Endothelial cell of umbilical vein (primary cell): ENCODE results near the gene MCM3AP. TPM values are rescaled to one million over a fixed set of nuclear protein-coding genes. Genes with fewer than 3 reads are reported as not detected.
A peak's percentile ranks its signal among the peaks of the same experiment; 100 is the strongest.

ENCODE experiments used
- BruUV-seq: library from RNA; stranded (reverse); fragments of 400-500 nt; replicated peaks from 2 replicates; lab custom pipeline; 2021; lab: Mats Ljungman, UMichigan
- CTCF ChIA-PET: fragments of 300-600, 350-600 bp; sonication (Branson Sonifier 250); formaldehyde crosslinking; loops from one replicate; lab custom pipeline; 2021; ENCODE audit warnings: antibody characterized with exemption, inconsistent platforms; lab: Charles Lee
- POLR2A ChIA-PET: fragments of 300-600, 350-600 bp; sonication (Branson Sonifier 250); formaldehyde crosslinking; loops from one replicate; lab custom pipeline; 2021; ENCODE audit warnings: antibody characterized with exemption, inconsistent platforms; lab: Charles Lee
- DNase-seq: peaks from one replicate; pipeline ENCODE4 v3.0.0-alpha.2; 2011; ENCODE audit warnings: low read depth, low spot score
- FAIRE-seq: peaks from 2 replicates; lab custom pipeline; 2011; peaks lifted over from hg19 to GRCh38; lab: Jason Lieb, UNC
- H2AFZ ChIP-seq: 2 replicates; pipeline ENCODE4 v1.6.0; 2012; ENCODE audit warnings: low read depth, low read length, control low read depth, inconsistent platforms
- H3K27ac ChIP-seq: 2 replicates; pipeline ENCODE4 v1.5.1; 2011; ENCODE audit warnings: low read depth, mild to moderate bottlenecking, control low read depth, low read length, moderate library complexity; ENCODE audit not compliant: insufficient read depth
- H3K27me3 ChIP-seq, 2 experiments: 2 replicates each; pipeline versions ENCODE4 v1.6.0 to v1.6.1; 2011; ENCODE audit warnings: low read length in 2 of 2, mixed read lengths in 1 of 2; ENCODE audit not compliant: control insufficient read depth in 2 of 2, insufficient read depth in 2 of 2
- H3K36me3 ChIP-seq, 2 experiments: 2 replicates in 1 of 2; 3 replicates in 1 of 2; pipeline ENCODE4 v1.5.1; 2011; ENCODE audit warnings: low read length in 2 of 2, mild to moderate bottlenecking in 1 of 2, moderate library complexity in 1 of 2; ENCODE audit not compliant: control insufficient read depth in 2 of 2, insufficient read depth in 2 of 2; ENCODE audit errors: extremely low read depth in 1 of 2
- H3K4me1 ChIP-seq: 3 replicates; pipeline ENCODE4 v1.5.1; 2011; ENCODE audit warnings: mild to moderate bottlenecking, low read length; ENCODE audit not compliant: control insufficient read depth, insufficient read depth; ENCODE audit errors: extremely low read depth
- H3K4me2 ChIP-seq: 2 replicates; pipeline ENCODE4 v1.6.1; 2011; ENCODE audit warnings: low read length, control low read depth, mixed read lengths; ENCODE audit not compliant: insufficient read depth
- H3K4me3 ChIP-seq, 3 experiments: fragments of 200-600 bp in 1 of 3; sonication (generic), shearing (Covaris generic) in 1 of 3; replicated peaks in 1 of 3; 2 replicates each; pipeline ENCODE4 v1.5.1; 2011 to 2016; ENCODE audit warnings: control low read depth in 3 of 3, low read length in 3 of 3, mild to moderate bottlenecking in 2 of 3, inconsistent platforms in 1 of 3, low read depth in 1 of 3, moderate library complexity in 1 of 3; ENCODE audit not compliant: insufficient read depth in 1 of 3
- H3K79me2 ChIP-seq: 2 replicates; pipeline ENCODE4 v1.6.0; 2012; ENCODE audit warnings: low read length, inconsistent platforms; ENCODE audit not compliant: control insufficient read depth, insufficient read depth
- H3K9ac ChIP-seq: replicated peaks from 2 replicates; pipeline ENCODE3; 2011; ENCODE audit warnings: low read length, control low read depth; ENCODE audit not compliant: insufficient read depth; ENCODE audit errors: extremely low read depth
- H3K9me1 ChIP-seq: replicated peaks from 3 replicates; pipeline ENCODE4 v1.6.0; 2011; ENCODE audit warnings: mild to moderate bottlenecking, low read length; ENCODE audit not compliant: control insufficient read depth, insufficient read depth; ENCODE audit errors: extremely low read depth
- H3K9me3 ChIP-seq: replicated peaks from 2 replicates; pipeline ENCODE4 v1.5.1; 2012; ENCODE audit warnings: low read length, inconsistent platforms; ENCODE audit not compliant: control insufficient read depth, insufficient read depth
- H4K20me1 ChIP-seq: replicated peaks from 2 replicates; pipeline ENCODE3; 2011; ENCODE audit warnings: mild to moderate bottlenecking, low read length; ENCODE audit not compliant: control insufficient read depth, insufficient read depth; ENCODE audit errors: extremely low read depth
- EZH2 ChIP-seq: IDR thresholded peaks from 2 replicates; pipeline ENCODE4 v1.6.1; 2012; ENCODE audit warnings: borderline replicate concordance, low read depth, mild to moderate bottlenecking, moderate library complexity, low read length, inconsistent platforms; ENCODE audit not compliant: severe bottlenecking
- FOS ChIP-seq: IDR thresholded peaks from 2 replicates; pipeline ENCODE4 v1.6.1; 2011; ENCODE audit warnings: mild to moderate bottlenecking, low read length, moderate library complexity, borderline replicate concordance; ENCODE audit not compliant: insufficient read depth
- GATA2 ChIP-seq: IDR thresholded peaks from 2 replicates; pipeline ENCODE4 v1.7.0; 2011; ENCODE audit warnings: low read depth, mild to moderate bottlenecking, moderate library complexity, mixed read lengths, low read length; ENCODE audit not compliant: insufficient read length, insufficient read depth
- JUN ChIP-seq: IDR thresholded peaks from 2 replicates; pipeline ENCODE4 v1.6.1; 2011; ENCODE audit warnings: borderline replicate concordance, low read depth; ENCODE audit not compliant: insufficient read length, insufficient read depth
- MAX ChIP-seq: IDR thresholded peaks from 2 replicates; pipeline ENCODE4 v1.6.1; 2011; ENCODE audit not compliant: insufficient read depth, insufficient read length
- POLR2AphosphoS5 ChIP-seq: IDR thresholded peaks from 2 replicates; pipeline ENCODE4 v1.6.1; 2012; ENCODE audit warnings: low read depth, mild to moderate bottlenecking, control low read depth, low read length, moderate library complexity; ENCODE audit not compliant: insufficient read depth
- dilution Hi-C: fragments of 300-500 bp; cut with MboI; formaldehyde crosslinking; loops from one replicate; pipeline ENCODE4 v1.15.0; 2019; ENCODE audit warnings: low sequenced_read_pairs; ENCODE audit not compliant: extremely low pct_ligation_motif_present
- intact Hi-C: fragments of 100-400 bp; cut with micrococcal nuclease; formaldehyde crosslinking; loops from one replicate; pipeline ENCODE4 v1.10.0; 2022
- polyA plus RNA-seq, 4 experiments: library from polyadenylated mRNA; depleted of rRNA in 3 of 4; stranded (reverse) in 3 of 4; unstranded in 1 of 4; fragments of >200 nt; gene quantifications; 2 replicates each; pipeline versions ENCODE4 v1.2.1 to v1.2.3, GENCODE V29; 2011 to 2012; ENCODE audit warnings: missing spikeins in 1 of 4
- total RNA-seq: library from RNA; stranded (reverse); gene quantifications from 2 replicates; pipeline ENCODE4 v1.2.3, GENCODE V29; 2021

MCM3AP gene
- total and polyA plus RNA-seq, 2 donors (not counting 3 experiments of a cell fraction or from before 2014, with no cell fraction given), result 37.9 to 115 TPM

GRCh38 chr21:46295996-46296752 is 10.8 kb upstream of the MCM3AP start:
- no peak for TF ChIP-seq GATA2
- TF ChIP-seq MAX, result no peak
- no peak for TF ChIP-seq JUN
- no peak for TF ChIP-seq FOS
- no peak for TF ChIP-seq POLR2AphosphoS5
- TF ChIP-seq EZH2, result no peak

More at GRCh38 chr21:46295996-46296752, 10.8 kb upstream of the MCM3AP start:
- Histone ChIP-seq H3K4me3 (no peak overlapping the region), H3K36me3 (peaks cover 0 to 4% of the 10 kb centered on the region in 2 experiments), H3K4me1 (peaks cover 9% of the 10 kb centered on the region), H3K9ac (no peak overlapping the region), H2AFZ (no peak overlapping the region), H3K27ac (no peak overlapping the region), H3K4me2 (no peak overlapping the region), H3K9me1 (no peaks in the 10 kb centered on the region), H4K20me1 (no peaks in the 10 kb centered on the region), H3K79me2 (no peaks in the 10 kb centered on the region), H3K27me3 (no peaks in the 10 kb centered on the region), H3K9me3 (no peaks in the 10 kb centered on the region)
- DNase-seq (no peak), FAIRE-seq (peak; percentile 69)
- CTCF ChIA-PET, result interaction anchor here (1.2 kb wide), 2 partner anchors 10 to 153 kb away, joined by 3 read pairs; no protein-coding TSS in a partner anchor
- dilution Hi-C loops (no loop called here), intact Hi-C loops (no loop called here)
- no TSS peak for BruUV-seq
- POLR2A ChIA-PET, result no interaction called here
